NCI-H146 treated with DMSO at 0.1 percent for 48 hours (cell line): ENCODE data around the gene KLHL14.

Source experiments
- DNase-seq: peaks from one replicate; lab custom pipeline; 2025; ENCODE audit not compliant: unreplicated experiment; lab: John Stamatoyannopoulos, UW

Gene KLHL14

DNA sequence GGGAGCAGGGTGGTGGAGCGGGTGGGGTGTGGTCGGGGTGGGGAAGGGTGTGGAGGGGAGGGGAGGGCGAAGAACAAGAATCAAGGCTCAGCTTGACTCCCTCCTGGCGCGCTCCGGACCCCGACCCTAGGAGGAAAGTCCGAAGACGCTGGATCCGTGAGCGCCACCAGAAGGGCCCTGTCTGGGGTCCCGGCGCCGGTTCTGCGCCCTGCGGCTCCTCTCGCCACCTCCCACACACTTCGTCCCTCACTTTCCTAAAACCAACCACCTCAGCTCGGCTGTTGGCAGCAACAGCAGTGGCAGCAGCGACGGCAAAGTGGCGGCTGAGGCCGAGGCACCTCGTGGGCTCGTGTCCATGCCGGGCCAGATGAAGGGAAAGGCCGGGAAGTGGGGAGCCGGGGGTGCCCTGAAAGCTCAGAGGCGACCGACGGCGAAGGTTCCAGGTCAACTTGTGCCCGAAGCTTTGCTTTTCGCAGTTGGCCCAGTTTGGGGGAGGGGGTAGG, 2.1 kb downstream of the KLHL14 start:
- DNase-seq, result no peak

DNA sequence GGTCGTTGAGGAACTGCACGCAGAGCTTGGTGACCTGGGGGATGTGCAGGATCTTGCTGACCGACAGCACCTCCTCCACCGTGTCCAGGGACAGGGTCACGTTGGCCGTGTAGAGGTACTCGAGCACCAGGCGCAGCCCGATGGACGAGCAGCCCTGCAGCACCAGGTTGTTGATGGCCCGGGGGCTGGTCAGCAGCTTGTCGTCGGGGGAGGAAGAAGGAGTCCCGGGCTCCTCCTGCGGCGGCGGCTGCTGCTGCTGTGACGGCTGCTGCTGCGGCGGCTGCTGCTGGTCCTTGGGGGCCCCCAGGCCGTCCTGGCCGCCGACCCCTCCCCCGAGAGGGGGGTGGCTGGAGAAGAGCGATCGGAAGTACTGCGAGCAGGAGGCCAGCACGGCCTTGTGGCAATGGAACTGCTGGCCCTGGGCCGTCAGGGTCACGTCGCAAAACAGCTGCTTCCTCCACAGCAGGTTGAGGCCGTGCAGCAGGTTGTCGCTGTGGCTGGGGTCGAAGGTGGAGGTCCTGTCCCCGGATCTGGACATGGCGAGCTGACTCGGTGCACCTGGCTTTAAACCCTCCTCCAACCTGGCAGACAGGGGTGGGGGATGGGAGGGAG, 2.7 kb downstream of the KLHL14 start:
- peak; percentile 73 for DNase-seq

DNA sequence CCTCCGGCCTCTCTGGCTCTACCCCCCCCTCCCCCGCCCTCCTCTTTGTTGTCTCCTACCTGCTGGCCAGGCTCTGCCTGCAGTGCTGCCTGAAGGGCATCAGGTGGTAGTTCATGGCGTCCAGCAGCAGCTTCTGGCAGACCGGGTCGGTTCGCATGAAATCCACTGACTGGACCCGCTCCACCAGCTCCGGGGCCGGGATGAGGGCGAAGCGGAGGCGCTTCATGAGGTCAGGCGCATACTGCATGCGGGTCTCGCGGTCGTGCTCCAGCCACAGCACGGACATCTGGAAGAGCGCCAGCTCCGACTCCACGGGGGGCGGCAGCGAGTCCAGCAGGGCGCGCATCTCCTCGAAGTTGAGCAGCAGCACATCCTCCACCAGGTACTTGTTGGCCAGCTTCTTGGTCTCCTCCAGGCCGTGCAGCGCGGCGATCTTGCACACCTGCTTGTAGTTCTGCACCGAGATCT, 3.2 kb downstream of the KLHL14 start:
- DNase-seq, result peak; percentile 83

DNA sequence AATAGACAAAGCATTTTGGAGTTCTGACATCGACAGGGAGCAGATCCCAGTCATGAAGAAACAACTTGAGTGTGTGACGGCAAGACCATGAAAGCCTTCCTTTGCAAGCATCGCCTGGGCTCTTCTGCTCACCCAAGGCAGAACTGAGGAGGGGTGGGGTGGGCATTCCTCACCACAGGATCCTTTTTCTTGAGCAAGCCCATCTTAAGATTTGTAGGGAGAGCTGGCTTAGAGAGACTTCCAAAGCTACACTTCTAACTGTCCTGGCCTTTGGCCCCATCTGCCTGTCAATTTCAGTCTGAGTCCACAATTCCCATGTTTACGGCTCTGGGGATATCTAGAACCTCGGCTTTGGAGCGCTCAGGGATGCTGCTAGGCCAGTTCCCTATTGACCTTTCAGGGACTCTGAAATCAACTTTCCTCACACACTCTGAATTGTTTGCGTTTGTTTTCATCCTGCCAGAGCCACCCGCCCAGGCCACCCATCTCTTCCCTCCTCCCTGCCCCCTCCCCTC, 3.7 kb downstream of the KLHL14 start:
- DNase-seq, result no peak

DNA sequence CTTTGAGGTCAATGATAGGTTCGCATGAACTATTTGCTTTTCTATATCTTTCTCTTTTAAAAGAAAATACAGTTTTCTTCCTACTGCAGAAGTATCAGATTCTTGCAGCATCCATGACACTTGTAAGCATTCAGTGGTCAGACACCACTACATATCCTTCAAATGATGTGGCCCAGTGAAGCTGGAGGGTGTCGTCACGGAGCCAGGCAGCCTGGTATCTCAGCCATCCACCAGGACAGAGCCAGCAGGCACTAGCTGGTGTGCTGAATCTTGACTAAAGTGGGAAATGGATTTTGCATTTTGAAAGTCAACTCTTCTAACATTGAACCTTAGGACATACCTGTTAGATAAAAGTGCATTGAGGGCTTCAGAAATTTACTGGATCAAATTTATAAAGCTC, 5.4 kb downstream of the KLHL14 start:
- DNase-seq, result no peak

DNA sequence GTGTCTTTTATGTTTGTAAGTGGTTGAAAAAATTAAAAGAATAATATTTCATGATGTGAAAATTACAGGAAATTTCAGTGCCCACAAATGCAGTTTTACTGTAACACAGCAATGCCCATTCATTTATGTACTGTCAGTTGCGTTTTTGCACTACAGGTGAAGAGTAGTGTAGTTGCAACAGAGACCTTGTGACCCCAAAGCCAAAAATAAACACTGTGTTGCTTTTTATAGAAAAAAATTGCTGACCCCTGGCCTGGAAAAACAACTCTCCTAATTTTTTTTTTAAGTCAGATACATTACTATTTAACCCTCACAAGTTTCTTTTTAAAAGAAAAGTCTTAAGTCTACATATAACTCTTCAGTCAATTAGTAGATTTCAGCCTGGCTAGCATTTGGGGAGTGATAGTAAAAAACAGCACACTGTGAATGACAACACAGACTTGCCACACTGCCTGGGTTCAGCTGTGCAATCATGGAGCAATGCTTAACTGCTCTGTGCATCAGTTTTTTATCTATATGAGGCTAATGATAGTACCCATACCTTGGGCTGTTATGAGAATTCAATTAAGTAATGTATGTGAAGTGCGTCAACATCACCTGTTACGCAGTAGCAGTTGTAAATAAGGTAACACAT, 8.1 kb downstream of the KLHL14 start:
- DNase-seq, result no peak

DNA sequence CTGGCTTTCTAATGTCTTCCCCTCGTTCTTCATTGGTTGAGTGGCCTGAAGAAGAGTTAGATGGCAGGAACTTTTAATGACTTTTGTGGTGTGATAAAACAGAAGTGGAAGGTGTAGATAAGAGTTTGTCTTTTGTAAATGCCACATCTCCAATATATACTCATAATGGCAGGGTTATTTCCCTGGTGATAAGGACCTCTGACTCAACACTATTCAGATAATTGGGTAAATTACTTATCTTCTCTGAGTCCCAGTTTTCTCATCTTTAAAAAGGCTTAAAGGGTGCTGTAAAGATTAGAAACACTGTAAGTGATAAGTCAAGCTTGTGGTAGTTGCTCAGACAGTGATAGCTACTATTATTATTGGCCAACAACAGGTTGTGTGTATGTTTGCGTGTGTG, 9.5 kb downstream of the KLHL14 start:
- DNase-seq, result no peak

DNA sequence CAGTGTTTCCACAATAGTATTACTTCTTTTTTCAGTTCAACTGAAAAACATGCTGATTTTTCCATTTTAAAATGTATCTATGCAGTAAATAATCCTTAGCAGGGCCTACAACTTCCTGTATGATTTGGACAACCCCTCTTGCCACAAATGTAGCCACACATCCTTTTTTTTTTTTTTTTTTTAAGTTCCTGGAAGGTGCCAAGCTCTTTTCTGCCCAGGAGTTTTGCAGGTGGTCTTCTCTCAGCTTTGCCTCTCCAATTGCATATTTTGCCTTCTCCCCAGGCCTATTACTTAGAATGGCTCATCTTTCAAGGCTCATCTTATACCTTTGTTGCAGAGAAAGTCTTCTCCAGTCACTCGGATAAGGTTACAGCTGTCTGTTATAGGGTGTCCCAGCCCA, 11.6 kb downstream of the KLHL14 start:
- DNase-seq, result no peak

DNA sequence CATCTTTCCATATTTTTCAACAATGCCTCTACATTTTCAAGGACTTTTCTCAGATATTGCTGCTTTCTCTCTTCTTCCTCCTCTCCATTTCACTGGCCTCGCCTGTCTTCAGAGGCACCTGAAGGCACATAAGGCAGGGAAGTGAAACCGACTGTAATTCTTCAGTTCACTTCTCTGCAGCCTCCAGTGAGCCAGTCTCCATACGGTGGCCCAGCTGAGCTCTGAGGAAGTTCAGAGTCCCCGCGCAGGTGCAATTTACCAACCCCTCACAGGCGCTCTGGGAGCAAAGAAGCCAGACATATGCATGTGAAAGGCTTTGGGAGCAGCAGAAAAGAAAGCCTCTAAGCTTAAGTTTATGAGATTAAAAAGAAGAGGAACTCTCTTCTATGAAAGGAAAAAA, 12.4 kb downstream of the KLHL14 start:
- DNase-seq, result no peak

DNA sequence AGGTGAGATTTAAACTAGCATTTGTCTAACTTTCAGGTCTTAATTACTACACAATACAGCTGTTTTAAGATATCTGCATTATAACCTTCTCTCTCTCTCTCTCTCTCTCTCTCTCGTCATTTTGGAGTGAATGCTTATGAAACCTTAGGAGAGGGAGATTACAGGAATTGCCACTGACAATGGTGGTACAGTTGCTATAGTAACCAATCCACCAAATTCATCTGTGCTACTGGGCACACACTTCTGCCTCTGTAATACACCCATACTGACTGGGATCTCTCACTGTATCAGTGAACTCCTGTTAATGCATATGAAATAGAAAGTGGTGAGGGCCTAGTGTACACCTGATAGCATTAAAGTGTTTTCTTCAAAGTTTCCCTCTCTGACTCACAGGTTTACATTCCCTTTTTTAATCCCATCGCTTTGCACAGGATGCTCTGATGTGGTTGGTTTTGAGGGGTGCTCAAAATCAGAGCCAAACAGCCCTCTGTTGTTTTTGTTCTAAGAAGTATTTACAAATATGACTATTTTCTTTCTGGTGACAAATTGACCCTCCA, 13.1 kb downstream of the KLHL14 start:
- no peak for DNase-seq

DNA sequence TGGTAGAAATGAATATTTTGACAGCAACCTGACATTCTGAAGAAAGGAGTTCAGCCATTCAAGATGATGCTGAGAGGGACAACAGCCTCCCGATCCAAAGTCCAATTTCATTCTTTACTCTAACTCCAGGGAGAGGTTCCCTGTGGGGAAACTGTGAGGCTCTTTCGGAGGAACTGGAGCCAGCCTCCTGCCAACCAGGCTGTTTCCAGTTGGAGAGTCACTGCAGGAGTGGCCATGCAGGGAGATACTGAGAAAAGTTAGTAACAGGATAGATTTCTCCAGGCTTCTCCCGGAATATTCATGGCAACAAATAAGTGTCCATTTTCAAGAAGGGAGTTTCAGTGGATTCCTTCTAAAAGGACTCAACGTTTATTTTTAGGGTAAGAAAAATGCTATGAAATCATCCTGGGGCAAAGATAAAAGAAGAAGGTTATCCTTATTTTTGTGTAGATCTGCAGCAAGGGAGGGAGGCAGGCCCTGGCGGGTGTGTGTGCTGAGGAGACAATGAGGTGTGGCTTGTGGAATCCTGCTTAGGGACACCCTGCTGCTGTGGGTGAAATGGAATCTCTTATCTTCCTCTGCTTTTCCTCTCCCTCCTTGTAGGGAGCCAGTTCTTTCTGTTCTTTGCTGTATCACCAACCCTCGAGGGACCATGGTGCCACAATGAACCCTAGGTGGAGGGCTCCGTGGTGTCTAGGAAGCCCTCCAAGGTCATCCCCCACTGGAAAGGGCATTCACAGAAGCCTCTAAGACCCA, 18.1 kb downstream of the KLHL14 start:
- no peak for DNase-seq

DNA sequence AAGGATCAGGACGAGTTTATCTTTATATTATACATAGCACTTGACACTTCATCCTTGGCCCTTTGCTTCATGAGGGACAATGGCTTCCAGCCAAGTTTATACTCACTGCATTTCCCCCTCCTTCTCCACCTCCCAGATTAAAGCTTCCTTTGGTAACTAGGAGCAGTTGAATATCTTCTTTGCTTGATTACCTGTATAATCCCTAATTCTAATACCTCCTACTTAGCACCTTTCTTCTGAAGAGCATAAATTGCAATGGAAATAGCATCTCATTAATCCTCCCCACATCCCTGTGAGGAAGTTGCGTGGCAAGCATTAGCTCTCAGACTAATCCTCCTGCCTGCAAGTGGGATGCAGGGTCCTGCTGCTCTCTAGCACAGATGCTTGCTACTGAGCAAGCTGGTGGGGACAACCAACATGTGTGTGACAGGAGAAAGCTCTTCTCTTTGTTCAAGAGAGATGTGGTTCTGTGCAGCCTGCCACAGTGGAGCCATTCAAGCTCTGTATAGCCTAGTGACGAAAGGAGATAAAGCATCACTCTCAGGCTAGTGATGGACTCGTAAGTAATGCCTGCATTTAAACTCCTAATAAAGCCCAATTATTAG, 19.1 kb downstream of the KLHL14 start:
- DNase-seq, result no peak

DNA sequence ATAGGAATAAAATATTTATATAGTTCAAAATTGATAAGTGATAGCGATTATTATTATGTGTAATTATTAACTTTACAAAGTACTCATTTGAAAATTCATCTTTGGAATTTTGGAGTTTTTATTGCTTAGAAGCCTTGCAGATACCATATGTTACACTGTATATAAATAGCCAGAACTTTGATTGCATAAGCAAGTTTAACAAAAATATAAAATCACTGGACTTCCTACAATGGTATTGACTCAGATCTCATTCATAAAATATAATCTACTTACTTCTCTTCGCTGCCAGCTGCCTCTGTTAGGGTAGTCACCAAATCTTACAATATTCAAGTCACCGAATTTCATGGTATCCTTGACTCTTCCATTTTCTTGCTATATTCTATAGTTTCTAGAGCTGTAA, 22.5 kb downstream of the KLHL14 start:
- no peak for DNase-seq

DNA sequence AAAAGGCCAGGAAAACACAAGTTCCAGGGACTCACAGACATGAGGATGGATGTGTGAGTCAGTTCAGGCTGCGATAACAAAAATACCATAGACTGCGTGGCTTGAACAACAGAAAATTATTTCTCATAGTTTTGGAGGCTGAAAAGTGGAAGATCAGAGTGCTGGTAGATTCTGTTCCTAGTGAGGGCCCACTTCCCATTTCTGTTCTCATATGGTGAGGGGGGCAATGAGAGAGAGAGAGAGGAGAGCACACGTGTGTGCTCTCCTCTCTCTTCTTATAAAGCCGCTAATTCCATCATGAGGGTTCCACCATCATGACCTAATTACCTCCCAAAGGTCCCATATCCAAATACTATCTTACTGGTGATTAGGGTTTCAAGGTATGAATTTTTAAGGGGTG, 23.0 kb downstream of the KLHL14 start:
- no peak for DNase-seq

DNA sequence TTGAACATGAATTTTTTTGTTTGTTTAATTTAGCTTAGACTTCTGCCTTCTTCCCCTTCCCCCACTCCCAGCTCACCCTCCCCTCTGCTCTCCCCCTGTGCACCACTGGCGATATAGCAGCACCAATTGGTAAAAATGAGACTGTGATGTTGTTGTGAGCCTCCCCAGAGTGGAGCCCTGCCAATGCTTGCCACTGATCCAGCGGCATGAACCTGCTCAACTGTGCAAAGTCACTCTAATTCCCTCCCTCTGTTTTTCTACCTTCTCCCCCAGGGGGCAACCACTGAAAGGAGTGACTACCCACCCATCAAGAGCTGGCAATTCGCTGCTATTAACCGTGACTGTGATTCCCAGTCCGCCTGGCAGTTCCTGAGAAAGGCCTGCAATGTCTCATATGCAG, 30.2 kb downstream of the KLHL14 start:
- DNase-seq, result no peak

DNA sequence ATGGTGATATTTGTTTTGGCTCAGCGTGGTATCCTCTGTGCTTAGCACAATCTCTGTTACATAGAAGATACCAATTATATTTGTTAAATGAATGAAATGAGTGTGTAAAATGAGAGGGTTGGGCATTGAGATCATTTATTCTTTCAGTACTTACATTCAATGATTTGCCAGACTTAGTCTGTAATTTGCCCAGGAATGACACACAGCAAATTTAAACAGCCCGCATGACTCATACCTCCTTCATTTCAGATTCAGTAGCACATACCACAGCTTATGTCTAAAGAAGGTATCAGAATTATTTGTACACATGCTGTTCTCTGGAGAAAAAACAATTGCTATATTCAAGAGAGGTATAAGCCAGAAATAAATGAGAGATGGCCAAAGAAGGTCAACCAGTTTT, 37.0 kb downstream of the KLHL14 start:
- no peak for DNase-seq

DNA sequence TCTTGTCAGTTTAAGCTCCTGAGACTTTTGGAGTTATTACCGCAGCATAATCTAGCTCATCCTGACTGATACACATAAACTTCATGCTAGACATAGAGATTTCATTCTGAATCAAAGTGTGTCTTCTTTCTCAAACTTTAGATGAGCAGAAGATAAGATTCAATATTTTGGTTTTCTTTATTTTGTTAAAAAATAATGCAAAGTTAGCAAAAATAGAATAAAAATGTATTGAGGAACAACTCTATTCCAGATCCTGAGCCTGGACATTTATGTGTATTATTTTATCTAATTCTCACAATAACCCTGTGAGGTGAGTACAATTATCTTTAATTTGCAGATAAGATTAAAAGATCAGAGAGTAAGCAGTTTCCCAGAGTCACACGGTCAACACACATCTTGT, 38.4 kb downstream of the KLHL14 start:
- no peak for DNase-seq

DNA sequence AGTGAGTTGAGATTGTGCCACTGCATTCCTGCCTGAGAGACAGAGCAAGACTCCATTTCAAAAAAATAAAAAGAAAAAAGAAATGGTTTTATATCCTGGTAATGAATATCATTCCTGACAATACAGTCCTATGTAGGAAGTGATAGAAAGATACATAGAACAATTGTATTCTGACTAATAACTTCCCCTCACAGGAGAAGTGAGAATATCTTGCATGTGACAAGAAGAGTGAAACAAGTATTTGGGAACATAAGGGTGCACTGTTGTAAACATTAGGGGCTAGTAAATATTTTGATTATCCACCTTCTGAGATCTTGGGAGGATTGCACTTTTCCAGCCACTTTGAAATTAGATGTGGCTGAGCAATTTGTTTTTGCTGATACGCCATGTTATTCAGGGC, 40.7 kb downstream of the KLHL14 start:
- DNase-seq, result no peak

DNA sequence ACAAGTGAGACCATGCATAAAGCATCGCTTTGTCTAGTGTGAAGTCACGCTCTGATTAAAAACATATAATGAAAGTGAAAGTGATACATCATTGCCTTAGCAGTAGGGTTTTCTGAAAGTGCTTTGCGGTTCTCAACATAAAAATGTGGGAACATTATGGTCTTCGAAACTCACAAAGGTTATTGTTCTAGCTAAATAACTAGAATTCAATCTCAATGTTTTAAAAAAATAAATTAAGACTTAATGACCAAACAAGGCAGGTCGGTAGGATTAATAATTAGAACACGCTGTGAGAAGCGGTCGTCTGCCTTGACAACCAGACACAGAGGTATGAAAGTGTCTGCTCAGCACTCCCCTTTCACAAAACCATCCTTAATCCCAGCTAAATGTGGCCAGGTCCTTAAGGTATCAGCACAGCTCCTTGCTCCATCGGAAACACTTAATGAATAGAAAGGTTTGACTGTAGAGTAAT, 42.2 kb downstream of the KLHL14 start:
- DNase-seq, result peak; percentile 58

DNA sequence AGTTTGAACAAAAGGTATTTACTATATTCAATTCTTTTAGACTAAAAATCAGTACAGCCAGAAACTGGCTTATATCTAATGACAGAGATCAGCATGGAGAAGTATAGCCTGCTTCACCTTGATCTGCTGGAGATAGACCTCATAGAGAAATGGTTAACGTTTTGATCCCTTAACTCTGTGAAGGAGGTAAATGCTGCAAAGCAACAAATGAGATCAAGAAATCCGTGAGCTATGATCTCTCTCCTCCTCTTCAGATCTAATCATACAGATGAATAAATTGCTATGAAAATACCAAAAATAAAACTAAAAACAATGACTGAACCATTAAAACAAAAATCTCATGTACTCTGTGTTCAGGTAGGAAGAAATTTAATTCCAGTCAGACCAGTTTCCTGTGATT, 42.8 kb downstream of the KLHL14 start:
- no peak for DNase-seq

DNA sequence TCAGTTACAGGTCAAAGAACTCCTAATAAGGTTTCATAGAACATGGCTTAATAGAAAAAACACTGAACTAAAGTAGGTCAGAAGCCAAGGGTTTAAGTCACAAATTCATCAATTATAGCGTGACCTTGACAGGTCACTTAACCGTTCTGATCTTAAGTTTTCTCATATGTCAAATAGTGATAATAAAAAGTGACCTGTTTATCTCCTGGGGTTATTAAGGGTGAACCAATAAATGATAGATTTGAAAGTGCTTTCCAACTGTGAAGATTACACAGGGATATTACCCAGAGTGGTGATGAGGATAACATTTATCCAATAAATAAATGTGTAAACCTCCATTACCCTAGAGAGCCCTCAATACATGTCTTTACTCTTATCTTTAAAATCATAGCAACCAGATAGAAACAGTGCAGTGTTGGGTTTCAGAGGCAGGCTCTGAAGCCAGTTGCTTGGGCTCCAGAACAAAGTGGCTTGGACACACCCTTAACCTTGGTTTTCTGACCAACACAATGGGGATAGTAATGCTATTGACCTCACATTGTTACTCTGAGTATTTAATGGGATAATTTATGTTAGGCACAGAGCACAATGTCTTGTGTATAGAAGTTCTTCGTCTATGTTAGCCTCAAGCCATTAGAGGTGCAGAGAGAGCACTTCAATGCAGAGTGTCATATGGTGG, 48.6 kb downstream of the KLHL14 start:
- peak; percentile 95 for DNase-seq
